Hepatocyte (in vitro differentiated cells): ENCODE measurements around the gene B2M. TPM values are rescaled to one million over a fixed set of nuclear protein-coding genes. Genes with fewer than 3 reads are reported as not detected.
"Not testable (repeated sequence)": the region's sequence is repeated elsewhere in the genome, so short reads cannot be mapped to it uniquely, and the experiment has no call there.

Experiments used
- DNase-seq: peaks from one replicate; pipeline ENCODE4 v3.0.0-alpha.2; 2016; ENCODE audit warnings: low spot score
- H2AFZ ChIP-seq: fragments of 200-600 bp; sonication (generic); 2 replicates; pipeline ENCODE4 v1.6.0; 2016; ENCODE audit warnings: antibody characterized with exemption, mild to moderate bottlenecking
- H3K27ac ChIP-seq: fragments of 200-600 bp; sonication (generic); 2 replicates; pipeline ENCODE4 v1.5.1; 2016; ENCODE audit warnings: mild to moderate bottlenecking
- H3K27me3 ChIP-seq: fragments of 200-600 bp; sonication (generic); 2 replicates; pipeline ENCODE4 v1.6.1; 2016
- H3K36me3 ChIP-seq: fragments of 200-600 bp; sonication (generic); replicated peaks from 2 replicates; pipeline ENCODE4 v1.5.1; 2016; ENCODE audit warnings: low read depth; ENCODE audit not compliant: insufficient read depth
- H3K4me1 ChIP-seq: fragments of 200-600 bp; sonication (generic); 2 replicates; pipeline ENCODE4 v1.5.1; 2016; ENCODE audit warnings: mild to moderate bottlenecking, moderate library complexity; ENCODE audit not compliant: insufficient read depth
- H3K4me2 ChIP-seq: fragments of 200-600 bp; sonication (generic); 2 replicates; pipeline ENCODE4 v1.6.0; 2016
- H3K4me3 ChIP-seq: fragments of 200-600 bp; sonication (generic); 2 replicates; pipeline ENCODE4 v1.5.1; 2016; ENCODE audit warnings: mild to moderate bottlenecking
- H3K79me2 ChIP-seq: fragments of 200-600 bp; sonication (generic); 2 replicates; pipeline ENCODE4 v1.6.0; 2017; ENCODE audit warnings: mild to moderate bottlenecking
- H3K9me2 ChIP-seq: fragments of 200-600 bp; sonication (generic); replicated peaks from 2 replicates; pipeline ENCODE4 v1.6.0; 2017; ENCODE audit warnings: mild to moderate bottlenecking; ENCODE audit not compliant: insufficient read depth
- H3K9me3 ChIP-seq: fragments of 200-600 bp; sonication (generic); 2 replicates; pipeline ENCODE4 v1.5.1; 2016; ENCODE audit warnings: low read depth, mild to moderate bottlenecking
- H4K20me1 ChIP-seq: fragments of 200-600 bp; sonication (generic); 2 replicates; pipeline ENCODE4 v1.6.0; 2016; ENCODE audit warnings: mild to moderate bottlenecking; ENCODE audit not compliant: insufficient read depth, poor library complexity, severe bottlenecking
- EZH2 ChIP-seq: fragments of 200-600 bp; sonication (generic); IDR thresholded peaks from 2 replicates; pipeline ENCODE4 v1.6.1; 2016; ENCODE audit warnings: antibody characterized with exemption, mild to moderate bottlenecking, borderline replicate concordance
- EZH2phosphoT487 ChIP-seq: fragments of 200-600 bp; sonication (generic); IDR thresholded peaks from one replicate; pipeline ENCODE4 v1.6.1; 2018; ENCODE audit warnings: antibody characterized with exemption, mild to moderate bottlenecking, low read depth, moderate library complexity; ENCODE audit not compliant: unreplicated experiment, severe bottlenecking
- WGBS: methylation state at CpG from one replicate; pipeline ENCODE4 v1.1.6; 2016; ENCODE audit warnings: low lambda C conversion rate; ENCODE audit errors: missing lambda C conversion rate; 5-methylcytosine and 5-hydroxymethylcytosine counted together
- polyA plus RNA-seq: library from polyadenylated mRNA; unstranded; fragments of >200 nt; fragmentation: Nextera tagmentation; extraction: Ambion mirVana; gene quantifications from 2 replicates; pipeline ENCODE4 v1.2.1, GENCODE V29; 2016
- total RNA-seq: library from RNA; depleted of rRNA; stranded (reverse); fragments of >200 nt; gene quantifications from 2 replicates; pipeline ENCODE4 v1.2.3, GENCODE V29; 2014
- TF ChIP-seq, protein P1 (sequence below): fragments of 200-600 bp; sonication (generic); IDR thresholded peaks from 2 replicates; pipeline ENCODE4 v1.5.1; 2016; ENCODE audit warnings: antibody characterized with exemption, mild to moderate bottlenecking; ENCODE audit not compliant: poor library complexity

B2M gene
- total and polyA plus RNA-seq, 2 experiments from 2014 or later: 2,324 to 2,570 TPM

DNA sequence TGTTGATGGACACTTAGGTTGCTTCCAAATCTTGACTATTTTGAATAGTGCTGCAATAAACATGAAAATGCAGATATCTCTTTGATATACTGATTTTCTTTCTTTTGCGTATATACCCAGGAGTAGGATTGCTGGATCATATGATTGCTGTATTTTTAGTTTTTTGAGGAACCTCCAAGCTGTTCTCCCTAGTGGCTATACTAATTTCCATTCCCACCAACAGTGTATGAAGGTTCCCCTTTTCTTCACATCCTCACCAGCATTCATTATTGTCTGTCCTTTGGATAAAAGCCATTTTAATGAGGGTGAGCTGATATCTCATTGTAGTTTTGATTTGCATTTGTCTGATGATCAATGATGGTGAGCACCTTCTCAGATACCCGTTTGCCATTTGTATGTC, 12.7 kb upstream of the B2M start:
- Histone ChIP-seq H2AFZ (no peak overlapping the region), H3K27me3 (no peaks in the 10 kb centered on the region), H3K36me3 (no peaks in the 10 kb centered on the region), H3K4me2 (no peak overlapping the region), H3K9me3 (no peaks in the 10 kb centered on the region), H3K27ac (no peak overlapping the region), H3K4me1 (no peaks in the 10 kb centered on the region), H4K20me1 (no peaks in the 10 kb centered on the region), H3K9me2 (no peaks in the 10 kb centered on the region), H3K4me3 (no peak overlapping the region), H3K79me2 (no peaks in the 10 kb centered on the region)
- no peak for DNase-seq
- TF ChIP-seq EZH2phosphoT487 (no peak), EZH2 (no peak)
- TF ChIP-seq, protein P1, sequence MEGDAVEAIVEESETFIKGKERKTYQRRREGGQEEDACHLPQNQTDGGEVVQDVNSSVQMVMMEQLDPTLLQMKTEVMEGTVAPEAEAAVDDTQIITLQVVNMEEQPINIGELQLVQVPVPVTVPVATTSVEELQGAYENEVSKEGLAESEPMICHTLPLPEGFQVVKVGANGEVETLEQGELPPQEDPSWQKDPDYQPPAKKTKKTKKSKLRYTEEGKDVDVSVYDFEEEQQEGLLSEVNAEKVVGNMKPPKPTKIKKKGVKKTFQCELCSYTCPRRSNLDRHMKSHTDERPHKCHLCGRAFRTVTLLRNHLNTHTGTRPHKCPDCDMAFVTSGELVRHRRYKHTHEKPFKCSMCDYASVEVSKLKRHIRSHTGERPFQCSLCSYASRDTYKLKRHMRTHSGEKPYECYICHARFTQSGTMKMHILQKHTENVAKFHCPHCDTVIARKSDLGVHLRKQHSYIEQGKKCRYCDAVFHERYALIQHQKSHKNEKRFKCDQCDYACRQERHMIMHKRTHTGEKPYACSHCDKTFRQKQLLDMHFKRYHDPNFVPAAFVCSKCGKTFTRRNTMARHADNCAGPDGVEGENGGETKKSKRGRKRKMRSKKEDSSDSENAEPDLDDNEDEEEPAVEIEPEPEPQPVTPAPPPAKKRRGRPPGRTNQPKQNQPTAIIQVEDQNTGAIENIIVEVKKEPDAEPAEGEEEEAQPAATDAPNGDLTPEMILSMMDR: no peak
- WGBS: 93% methylated on average over 2 of the region's 2 CpGs

DNA sequence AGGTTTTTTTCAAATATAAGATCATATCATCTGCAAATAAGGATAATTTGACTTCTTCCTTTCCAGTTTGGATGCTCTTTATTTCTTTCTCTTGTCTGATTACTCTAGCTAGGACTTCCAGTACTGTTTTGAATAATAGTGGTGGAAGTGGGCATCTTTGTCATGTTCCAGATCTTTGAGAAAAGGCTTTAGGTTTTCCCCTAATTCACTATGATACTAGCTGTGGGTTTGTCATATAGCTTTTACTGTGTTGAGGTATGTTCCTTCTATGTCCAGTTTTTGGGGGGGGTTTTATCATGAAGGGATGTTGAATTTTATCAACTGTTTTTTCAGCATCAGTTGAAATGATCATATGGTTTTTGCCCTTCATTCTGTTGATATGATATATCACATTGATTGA, 10.6 kb upstream of the B2M start:
- not testable (repeated sequence) for H3K36me3 ChIP-seq, H3K9me2 ChIP-seq, DNase-seq, H3K27ac ChIP-seq, H3K4me2 ChIP-seq, H3K4me1 ChIP-seq, H3K27me3 ChIP-seq, H3K79me2 ChIP-seq, H3K4me3 ChIP-seq, H2AFZ ChIP-seq, H4K20me1 ChIP-seq, H3K9me3 ChIP-seq

DNA sequence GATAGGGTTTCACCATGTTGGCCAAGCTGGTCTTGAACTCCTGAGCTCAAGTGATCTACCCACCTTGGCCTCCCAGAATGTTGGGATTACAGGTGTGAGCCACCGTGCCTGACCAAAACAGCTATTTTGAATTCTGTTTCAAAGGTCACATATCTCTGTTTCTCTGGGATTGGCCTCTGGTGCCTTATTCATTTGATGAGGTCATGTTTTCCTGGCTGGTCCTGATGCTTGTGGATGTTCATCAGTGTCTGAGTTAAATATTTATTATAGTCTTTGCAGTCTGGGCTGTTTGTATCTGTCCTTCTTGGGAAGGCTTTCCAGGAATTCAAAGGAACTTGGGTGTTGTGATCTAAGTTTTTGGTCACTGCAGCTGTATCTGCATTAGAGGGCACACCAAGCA, 5.3 kb upstream of the B2M start:
- TF ChIP-seq EZH2phosphoT487: no peak
- TF ChIP-seq, protein P1: no peak
- no peak for TF ChIP-seq EZH2
- no peak overlapping the region for H3K4me2 ChIP-seq

DNA sequence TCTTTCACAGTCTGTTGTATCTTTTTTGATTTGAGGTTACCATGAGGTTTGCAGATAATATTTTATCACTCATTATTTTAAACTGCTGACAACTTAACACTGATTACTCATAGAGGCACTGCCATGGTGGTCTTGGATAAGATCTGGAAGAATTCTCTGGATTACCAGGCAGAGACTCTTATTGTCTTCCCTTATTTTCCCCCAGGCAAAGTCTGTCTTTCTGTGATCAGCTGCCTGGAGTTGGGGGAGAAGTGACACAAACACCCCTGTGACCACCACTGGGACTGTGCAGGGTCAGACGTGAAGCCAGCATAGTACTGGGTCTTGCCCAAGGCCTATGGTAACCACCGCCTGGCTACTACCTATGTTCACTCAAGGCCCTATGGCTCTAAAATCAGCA, 4.9 kb upstream of the B2M start:
- Histone ChIP-seq H3K4me1 (no peaks in the 10 kb centered on the region), H3K4me3 (no peak overlapping the region), H3K9me3 (no peaks in the 10 kb centered on the region), H2AFZ (no peak overlapping the region), H3K79me2 (peaks cover 10% of the 10 kb centered on the region), H3K9me2 (no peaks in the 10 kb centered on the region), H4K20me1 (no peaks in the 10 kb centered on the region), H3K36me3 (no peaks in the 10 kb centered on the region), H3K4me2 (no peak overlapping the region), H3K27me3 (no peaks in the 10 kb centered on the region), H3K27ac (peak overlapping the region; percentile 84)
- no peak for DNase-seq
- TF ChIP-seq EZH2 (no peak), EZH2phosphoT487 (no peak)
- TF ChIP-seq, protein P1: no peak
- WGBS: 88% methylated on average over 2 of the region's 2 CpGs

More for the DNA sequence above, 5.3 kb upstream of the B2M start:
- Histone ChIP-seq H3K4me1 (no peaks in the 10 kb centered on the region), H3K4me3 (no peak overlapping the region), H3K79me2 (peaks cover 10% of the 10 kb centered on the region), H3K9me2 (no peaks in the 10 kb centered on the region), H2AFZ (no peak overlapping the region), H4K20me1 (no peaks in the 10 kb centered on the region), H3K27me3 (no peaks in the 10 kb centered on the region), H3K27ac (no peak overlapping the region), H3K36me3 (no peaks in the 10 kb centered on the region), H3K9me3 (no peaks in the 10 kb centered on the region)
- 81% methylated on average over 1 of the region's 1 CpG for WGBS
- no peak for DNase-seq
